ENCODE data around the gene MAD1L1. TPM values are rescaled to one million over a fixed set of nuclear protein-coding genes. Genes with fewer than 3 reads are reported as not detected.

The MAD1L1 gene
- total RNA-seq, 1 experiment from 2014 or later, result 38.5 TPM

DNA sequence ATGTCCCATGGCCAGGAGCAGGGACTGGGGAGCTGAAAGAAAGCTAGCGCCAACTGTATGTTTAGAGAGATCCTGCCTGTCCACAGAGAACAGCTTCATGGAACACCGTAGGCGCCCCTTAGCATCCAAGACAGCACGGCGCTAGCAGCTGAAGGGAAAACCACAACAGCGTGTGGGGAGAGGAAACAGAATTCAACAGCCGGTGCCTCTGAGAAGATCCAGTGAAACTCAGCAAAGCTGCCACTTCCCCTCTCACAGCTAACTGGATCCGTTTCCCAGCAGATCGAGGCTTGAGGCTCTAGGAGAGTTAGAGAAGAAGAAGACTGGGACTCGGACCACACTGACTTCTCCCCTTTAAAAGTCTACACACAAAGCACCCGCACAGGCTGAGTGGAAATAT is 145.0 kb downstream of the MAD1L1 start:
- ATAC-seq, result no peak
- H3K36me3 ChIP-seq (ENCODE audit: control insufficient read depth in 1 of 2, insufficient read depth in 2 of 2, low read length in 2 of 2), result no peaks in the 10 kb centered on the region
- no peaks in the 10 kb centered on the region for H3K27me3 ChIP-seq (ENCODE audit: insufficient read depth, low read length)
- H3K4me2 ChIP-seq (ENCODE audit: low read length), result no peak overlapping the region
- H3K9me2 ChIP-seq (ENCODE audit: insufficient read depth), result no peaks in the 10 kb centered on the region
- DNase-seq (ENCODE audit: low read depth, low spot score), result no peak
- ChIA-PET POLR2A (no interaction called here), RAD21 (ENCODE audit: low non-redundant PET in 1 of 2, low total read pairs in 2 of 2, uncharacterized antibody in 2 of 2, unreplicated experiment in 2 of 2) (no interaction called here), CTCF (no interaction called here)
- H3K27ac ChIP-seq (ENCODE audit: low read depth, low read length), result no peak overlapping the region
- H3K4me3 ChIP-seq (replicated peaks in 1 of 2; ENCODE audit: low read depth in 1 of 2, low read length in 2 of 2), result no peak overlapping the region
- H3K79me2 ChIP-seq (ENCODE audit: insufficient read depth, low read length), result no peaks in the 10 kb centered on the region
- no peak overlapping the region for H3K9ac ChIP-seq (ENCODE audit: low read length)
- intact Hi-C loops (cut with micrococcal nuclease), result no loop called here
- H3K4me1 ChIP-seq (ENCODE audit: control insufficient read depth in 1 of 2, insufficient read depth in 2 of 2, low read length in 2 of 2), result no peaks in the 10 kb centered on the region
- no peak overlapping the region for H2AFZ ChIP-seq (ENCODE audit: low read depth, low read length, poor library complexity, severe bottlenecking)
- no peaks in the 10 kb centered on the region for H3K9me3 ChIP-seq (ENCODE audit: control insufficient read depth in 1 of 2, insufficient read depth in 1 of 2, low read depth in 1 of 2, low read length in 2 of 2)
- H4K20me1 ChIP-seq (ENCODE audit: insufficient read depth), result no peaks in the 10 kb centered on the region
- BruUV-seq (replicated peaks), result no TSS peak
- TF ChIP-seq EGR1 (IDR thresholded peaks at IDR 0.05; ENCODE audit: low read depth), result no peak
- TF ChIP-seq SRF (IDR thresholded peaks at IDR 0.05; ENCODE audit: low read depth), result no peak
- TF ChIP-seq ZNF274 (IDR thresholded peaks at IDR 0.05; ENCODE audit: low read depth, low read length), result no peak
- TF ChIP-seq EZH2 (IDR thresholded peaks at IDR 0.05), result no peak
- TF ChIP-seq, protein P1, sequence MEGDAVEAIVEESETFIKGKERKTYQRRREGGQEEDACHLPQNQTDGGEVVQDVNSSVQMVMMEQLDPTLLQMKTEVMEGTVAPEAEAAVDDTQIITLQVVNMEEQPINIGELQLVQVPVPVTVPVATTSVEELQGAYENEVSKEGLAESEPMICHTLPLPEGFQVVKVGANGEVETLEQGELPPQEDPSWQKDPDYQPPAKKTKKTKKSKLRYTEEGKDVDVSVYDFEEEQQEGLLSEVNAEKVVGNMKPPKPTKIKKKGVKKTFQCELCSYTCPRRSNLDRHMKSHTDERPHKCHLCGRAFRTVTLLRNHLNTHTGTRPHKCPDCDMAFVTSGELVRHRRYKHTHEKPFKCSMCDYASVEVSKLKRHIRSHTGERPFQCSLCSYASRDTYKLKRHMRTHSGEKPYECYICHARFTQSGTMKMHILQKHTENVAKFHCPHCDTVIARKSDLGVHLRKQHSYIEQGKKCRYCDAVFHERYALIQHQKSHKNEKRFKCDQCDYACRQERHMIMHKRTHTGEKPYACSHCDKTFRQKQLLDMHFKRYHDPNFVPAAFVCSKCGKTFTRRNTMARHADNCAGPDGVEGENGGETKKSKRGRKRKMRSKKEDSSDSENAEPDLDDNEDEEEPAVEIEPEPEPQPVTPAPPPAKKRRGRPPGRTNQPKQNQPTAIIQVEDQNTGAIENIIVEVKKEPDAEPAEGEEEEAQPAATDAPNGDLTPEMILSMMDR (IDR thresholded peaks at IDR 0.05 in 2 of 3, conservative IDR thresholded peaks at IDR 0.05 in 1 of 3; ENCODE audit: borderline replicate concordance in 1 of 3, insufficient read depth in 1 of 3, low read depth in 2 of 3, low read length in 2 of 3), result no peak
- no peak for TF ChIP-seq JUND (IDR thresholded peaks at IDR 0.05)
- no peak for TF ChIP-seq ELF1 (IDR thresholded peaks at IDR 0.05; ENCODE audit: borderline replicate concordance, low read depth)
- TF ChIP-seq, protein P2, sequence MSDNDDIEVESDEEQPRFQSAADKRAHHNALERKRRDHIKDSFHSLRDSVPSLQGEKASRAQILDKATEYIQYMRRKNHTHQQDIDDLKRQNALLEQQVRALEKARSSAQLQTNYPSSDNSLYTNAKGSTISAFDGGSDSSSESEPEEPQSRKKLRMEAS (IDR thresholded peaks at IDR 0.05), result no peak
- TF ChIP-seq, protein P3, sequence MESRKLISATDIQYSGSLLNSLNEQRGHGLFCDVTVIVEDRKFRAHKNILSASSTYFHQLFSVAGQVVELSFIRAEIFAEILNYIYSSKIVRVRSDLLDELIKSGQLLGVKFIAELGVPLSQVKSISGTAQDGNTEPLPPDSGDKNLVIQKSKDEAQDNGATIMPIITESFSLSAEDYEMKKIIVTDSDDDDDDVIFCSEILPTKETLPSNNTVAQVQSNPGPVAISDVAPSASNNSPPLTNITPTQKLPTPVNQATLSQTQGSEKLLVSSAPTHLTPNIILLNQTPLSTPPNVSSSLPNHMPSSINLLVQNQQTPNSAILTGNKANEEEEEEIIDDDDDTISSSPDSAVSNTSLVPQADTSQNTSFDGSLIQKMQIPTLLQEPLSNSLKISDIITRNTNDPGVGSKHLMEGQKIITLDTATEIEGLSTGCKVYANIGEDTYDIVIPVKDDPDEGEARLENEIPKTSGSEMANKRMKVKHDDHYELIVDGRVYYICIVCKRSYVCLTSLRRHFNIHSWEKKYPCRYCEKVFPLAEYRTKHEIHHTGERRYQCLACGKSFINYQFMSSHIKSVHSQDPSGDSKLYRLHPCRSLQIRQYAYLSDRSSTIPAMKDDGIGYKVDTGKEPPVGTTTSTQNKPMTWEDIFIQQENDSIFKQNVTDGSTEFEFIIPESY (IDR thresholded peaks at IDR 0.05; ENCODE audit: extremely low read depth, insufficient replicate concordance, low read length), result no peak
- no peak for TF ChIP-seq POLR2A (IDR thresholded peaks at IDR 0.05; ENCODE audit: borderline replicate concordance, extremely low read depth, insufficient read depth, insufficient read length)
- TF ChIP-seq YY1 (IDR thresholded peaks at IDR 0.05; ENCODE audit: extremely low read depth, insufficient replicate concordance, low read depth, low read length), result no peak
- TF ChIP-seq, protein P4, sequence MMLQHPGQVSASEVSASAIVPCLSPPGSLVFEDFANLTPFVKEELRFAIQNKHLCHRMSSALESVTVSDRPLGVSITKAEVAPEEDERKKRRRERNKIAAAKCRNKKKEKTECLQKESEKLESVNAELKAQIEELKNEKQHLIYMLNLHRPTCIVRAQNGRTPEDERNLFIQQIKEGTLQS (IDR thresholded peaks at IDR 0.05), result no peak
- no peak for TF ChIP-seq EZH2phosphoT487 (IDR thresholded peaks at IDR 0.05; ENCODE audit: borderline replicate concordance)
- TF ChIP-seq, protein P5, sequence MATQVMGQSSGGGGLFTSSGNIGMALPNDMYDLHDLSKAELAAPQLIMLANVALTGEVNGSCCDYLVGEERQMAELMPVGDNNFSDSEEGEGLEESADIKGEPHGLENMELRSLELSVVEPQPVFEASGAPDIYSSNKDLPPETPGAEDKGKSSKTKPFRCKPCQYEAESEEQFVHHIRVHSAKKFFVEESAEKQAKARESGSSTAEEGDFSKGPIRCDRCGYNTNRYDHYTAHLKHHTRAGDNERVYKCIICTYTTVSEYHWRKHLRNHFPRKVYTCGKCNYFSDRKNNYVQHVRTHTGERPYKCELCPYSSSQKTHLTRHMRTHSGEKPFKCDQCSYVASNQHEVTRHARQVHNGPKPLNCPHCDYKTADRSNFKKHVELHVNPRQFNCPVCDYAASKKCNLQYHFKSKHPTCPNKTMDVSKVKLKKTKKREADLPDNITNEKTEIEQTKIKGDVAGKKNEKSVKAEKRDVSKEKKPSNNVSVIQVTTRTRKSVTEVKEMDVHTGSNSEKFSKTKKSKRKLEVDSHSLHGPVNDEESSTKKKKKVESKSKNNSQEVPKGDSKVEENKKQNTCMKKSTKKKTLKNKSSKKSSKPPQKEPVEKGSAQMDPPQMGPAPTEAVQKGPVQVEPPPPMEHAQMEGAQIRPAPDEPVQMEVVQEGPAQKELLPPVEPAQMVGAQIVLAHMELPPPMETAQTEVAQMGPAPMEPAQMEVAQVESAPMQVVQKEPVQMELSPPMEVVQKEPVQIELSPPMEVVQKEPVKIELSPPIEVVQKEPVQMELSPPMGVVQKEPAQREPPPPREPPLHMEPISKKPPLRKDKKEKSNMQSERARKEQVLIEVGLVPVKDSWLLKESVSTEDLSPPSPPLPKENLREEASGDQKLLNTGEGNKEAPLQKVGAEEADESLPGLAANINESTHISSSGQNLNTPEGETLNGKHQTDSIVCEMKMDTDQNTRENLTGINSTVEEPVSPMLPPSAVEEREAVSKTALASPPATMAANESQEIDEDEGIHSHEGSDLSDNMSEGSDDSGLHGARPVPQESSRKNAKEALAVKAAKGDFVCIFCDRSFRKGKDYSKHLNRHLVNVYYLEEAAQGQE (IDR thresholded peaks at IDR 0.05; ENCODE audit: low read depth), result no peak
